ENCODE results near the gene MS4A4A.

The MS4A4A gene

DNA sequence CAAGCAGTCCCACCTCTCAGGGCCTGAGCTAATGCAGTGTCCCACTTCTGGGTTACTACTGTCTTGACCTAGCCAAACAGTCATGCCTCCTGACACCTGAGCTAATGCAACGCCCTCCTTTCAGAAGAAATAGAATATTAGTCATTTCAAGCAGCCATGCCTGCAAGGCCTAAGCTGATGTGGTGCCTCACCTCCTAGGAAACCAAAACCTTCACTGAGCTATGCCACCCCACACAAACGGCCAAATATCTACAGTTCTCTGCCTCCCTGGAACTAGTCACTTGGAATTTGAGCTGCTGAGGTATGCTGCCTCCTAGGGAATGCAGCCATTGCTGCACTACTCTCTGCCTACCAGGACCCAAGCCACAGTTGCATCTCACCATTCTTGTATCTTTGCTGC is 38.3 kb downstream of the MS4A4A start:
- Histone ChIP-seq H3K4me3 (ENCODE audit: insufficient read length, low read depth) (no peak overlapping the region), H3K36me3 (ENCODE audit: insufficient read depth, insufficient read length, low read length) (no peaks in the 10 kb centered on the region), H3K27me3 (ENCODE audit: insufficient read depth, insufficient read length) (no peaks in the 10 kb centered on the region), H3K9ac (ENCODE audit: insufficient read length, low read depth) (no peak overlapping the region), H3K9me3 (ENCODE audit: insufficient read depth, low read length) (no peaks in the 10 kb centered on the region; the same call in none of the 2 replicates), H3K4me1 (ENCODE audit: insufficient read depth, insufficient read length) (no peaks in the 10 kb centered on the region)
- TF ChIP-seq ZNF274 (IDR thresholded peaks at IDR 0.05; ENCODE audit: low read depth, low read length) (no peak), SUZ12 (IDR thresholded peaks at IDR 0.05; ENCODE audit: extremely low read depth, insufficient read depth, insufficient read length) (no peak), YY1 (IDR thresholded peaks at IDR 0.05; ENCODE audit: insufficient read depth, insufficient read length) (no peak)
- DNase-seq (ENCODE audit: low read depth, low spot score) = no peak

DNA sequence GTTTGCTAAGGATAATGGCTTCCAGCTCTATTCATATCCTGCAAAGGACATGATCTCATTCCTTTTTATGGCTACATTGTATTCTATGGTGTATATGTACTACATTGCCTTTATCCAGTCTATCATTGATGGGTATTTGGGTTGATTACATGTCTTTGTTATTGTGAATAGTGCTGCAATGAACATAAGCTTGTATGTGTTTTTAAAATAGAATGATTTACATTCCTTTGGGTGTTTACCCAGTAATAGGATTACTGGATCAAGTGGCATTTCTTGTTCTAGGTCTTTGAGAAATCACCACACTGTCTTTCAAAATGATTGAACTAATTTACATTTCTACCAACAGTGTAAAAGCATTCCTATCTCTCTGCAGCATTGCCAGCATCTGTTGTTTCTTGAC is 40.6 kb downstream of the MS4A4A start:
- H3K9me3 ChIP-seq (ENCODE audit: insufficient read depth, low read length) = peaks cover 2% of the 10 kb centered on the region
- H3K36me3 ChIP-seq (ENCODE audit: insufficient read depth, insufficient read length, low read length) = no peaks in the 10 kb centered on the region
- H3K9ac ChIP-seq (ENCODE audit: insufficient read length, low read depth) = no peak overlapping the region
- no peaks in the 10 kb centered on the region for H3K27me3 ChIP-seq (ENCODE audit: insufficient read depth, insufficient read length)
- no peaks in the 10 kb centered on the region for H3K4me1 ChIP-seq (ENCODE audit: insufficient read depth, insufficient read length)
- TF ChIP-seq SUZ12 (IDR thresholded peaks at IDR 0.05; ENCODE audit: extremely low read depth, insufficient read depth, insufficient read length) (no peak), YY1 (IDR thresholded peaks at IDR 0.05; ENCODE audit: insufficient read depth, insufficient read length) (no peak), ZNF274 (IDR thresholded peaks at IDR 0.05; ENCODE audit: low read depth, low read length) (no peak)
- no peak overlapping the region for H3K4me3 ChIP-seq (ENCODE audit: insufficient read length, low read depth)
- no peak for DNase-seq (ENCODE audit: low read depth, low spot score)

DNA sequence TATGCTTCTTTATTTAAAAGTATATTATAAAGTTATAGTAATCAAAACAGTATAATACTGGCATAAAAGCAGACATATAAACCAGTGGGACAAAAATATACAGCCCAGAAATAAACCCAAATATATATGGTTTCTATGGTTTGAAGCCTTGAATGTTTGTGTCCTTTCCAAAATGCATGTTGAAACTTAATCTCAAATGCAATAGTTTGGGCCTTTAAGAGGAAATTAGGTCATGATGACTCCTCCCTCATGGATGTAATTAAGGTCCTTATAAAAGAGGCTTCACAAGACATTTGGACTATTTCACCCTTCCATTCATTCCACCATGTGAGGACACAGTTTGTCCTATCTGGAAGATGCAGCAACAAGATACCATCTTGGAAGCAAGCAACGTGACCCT is 46.5 kb downstream of the MS4A4A start, which contains the start of gene MS4A6E:
MS4A6E (plus strand) TSS at position 301 of the 400 bp plus-strand sequence. CDS start 7,641 bp downstream, outside the sequence.
- TF ChIP-seq ZNF274 (IDR thresholded peaks at IDR 0.05; ENCODE audit: low read depth, low read length) (no peak), YY1 (IDR thresholded peaks at IDR 0.05; ENCODE audit: insufficient read depth, insufficient read length) (no peak), SUZ12 (IDR thresholded peaks at IDR 0.05; ENCODE audit: extremely low read depth, insufficient read depth, insufficient read length) (no peak)
- Histone ChIP-seq H3K9ac (ENCODE audit: insufficient read length, low read depth) (no peak within 1 kb of the TSS), H3K9me3 (ENCODE audit: insufficient read depth, low read length) (peaks cover 9% of the 10 kb centered on the region), H3K4me3 (ENCODE audit: insufficient read length, low read depth) (no peak within 1 kb of the TSS), H3K4me1 (ENCODE audit: insufficient read depth, insufficient read length) (no peaks in the 10 kb centered on the region), H3K36me3 (ENCODE audit: insufficient read depth, insufficient read length, low read length) (no peaks in the 10 kb centered on the region), H3K27me3 (ENCODE audit: insufficient read depth, insufficient read length) (no peaks in the 10 kb centered on the region)
- no peak for DNase-seq (ENCODE audit: low read depth, low spot score)

DNA sequence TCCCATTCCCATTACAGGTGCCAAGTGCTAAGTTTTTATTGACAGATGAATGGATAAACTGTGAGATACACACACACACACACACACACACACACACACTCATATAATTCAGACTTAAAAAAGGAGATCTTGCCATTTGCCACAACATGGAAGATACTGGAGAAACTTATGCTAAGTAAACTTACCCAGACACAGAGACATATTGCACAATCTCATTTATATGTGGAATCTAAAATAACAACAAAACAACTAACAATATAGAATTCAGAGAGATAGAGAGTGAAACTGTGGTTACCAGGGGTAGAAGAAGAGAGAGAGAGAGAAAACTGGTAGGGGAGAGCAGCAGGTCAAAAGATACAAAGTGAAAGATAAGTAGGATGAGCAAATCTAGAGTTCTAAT is 48.0 kb downstream of the MS4A4A start:
- no peak overlapping the region for H3K9ac ChIP-seq (ENCODE audit: insufficient read length, low read depth)
- H3K36me3 ChIP-seq (ENCODE audit: insufficient read depth, insufficient read length, low read length) = no peaks in the 10 kb centered on the region
- H3K27me3 ChIP-seq (ENCODE audit: insufficient read depth, insufficient read length) = no peaks in the 10 kb centered on the region
- TF ChIP-seq YY1 (IDR thresholded peaks at IDR 0.05; ENCODE audit: insufficient read depth, insufficient read length) (no peak), SUZ12 (IDR thresholded peaks at IDR 0.05; ENCODE audit: extremely low read depth, insufficient read depth, insufficient read length) (no peak), ZNF274 (IDR thresholded peaks at IDR 0.05; ENCODE audit: low read depth, low read length) (no peak)
- DNase-seq (ENCODE audit: low read depth, low spot score) = no peak
- H3K9me3 ChIP-seq (ENCODE audit: insufficient read depth, low read length) = peaks cover 9% of the 10 kb centered on the region
- no peaks in the 10 kb centered on the region for H3K4me1 ChIP-seq (ENCODE audit: insufficient read depth, insufficient read length)
- no peak overlapping the region for H3K4me3 ChIP-seq (ENCODE audit: insufficient read length, low read depth)

DNA sequence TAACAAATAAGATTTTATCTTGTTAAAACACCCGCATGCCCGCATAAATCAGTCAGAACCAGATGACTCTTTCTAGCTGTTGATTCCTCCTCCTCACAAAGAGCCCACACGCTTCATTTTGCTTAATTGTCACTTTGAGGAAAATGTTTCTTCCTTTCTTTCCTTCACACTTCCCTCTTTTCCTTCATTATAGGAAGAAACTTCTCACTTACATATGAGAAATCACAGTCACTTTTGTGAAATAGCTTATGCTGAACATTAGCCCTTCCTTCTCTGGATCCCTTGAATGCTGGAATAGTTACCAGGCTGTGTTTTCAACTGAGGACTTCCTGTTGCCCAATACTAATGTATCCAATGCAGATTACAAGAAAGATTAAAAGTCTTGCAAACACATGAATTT is 52.4 kb downstream of the MS4A4A start:
- Histone ChIP-seq H3K27me3 (ENCODE audit: insufficient read depth, insufficient read length) (no peaks in the 10 kb centered on the region), H3K9me3 (ENCODE audit: insufficient read depth, low read length) (no peaks in the 10 kb centered on the region), H3K36me3 (ENCODE audit: insufficient read depth, insufficient read length, low read length) (no peaks in the 10 kb centered on the region), H3K4me1 (ENCODE audit: insufficient read depth, insufficient read length) (no peaks in the 10 kb centered on the region), H3K9ac (ENCODE audit: insufficient read length, low read depth) (no peak overlapping the region), H3K4me3 (ENCODE audit: insufficient read length, low read depth) (no peak overlapping the region)
- TF ChIP-seq ZNF274 (IDR thresholded peaks at IDR 0.05; ENCODE audit: low read depth, low read length) (no peak), SUZ12 (IDR thresholded peaks at IDR 0.05; ENCODE audit: extremely low read depth, insufficient read depth, insufficient read length) (no peak), YY1 (IDR thresholded peaks at IDR 0.05; ENCODE audit: insufficient read depth, insufficient read length) (no peak)
- DNase-seq (ENCODE audit: low read depth, low spot score) = no peak

DNA sequence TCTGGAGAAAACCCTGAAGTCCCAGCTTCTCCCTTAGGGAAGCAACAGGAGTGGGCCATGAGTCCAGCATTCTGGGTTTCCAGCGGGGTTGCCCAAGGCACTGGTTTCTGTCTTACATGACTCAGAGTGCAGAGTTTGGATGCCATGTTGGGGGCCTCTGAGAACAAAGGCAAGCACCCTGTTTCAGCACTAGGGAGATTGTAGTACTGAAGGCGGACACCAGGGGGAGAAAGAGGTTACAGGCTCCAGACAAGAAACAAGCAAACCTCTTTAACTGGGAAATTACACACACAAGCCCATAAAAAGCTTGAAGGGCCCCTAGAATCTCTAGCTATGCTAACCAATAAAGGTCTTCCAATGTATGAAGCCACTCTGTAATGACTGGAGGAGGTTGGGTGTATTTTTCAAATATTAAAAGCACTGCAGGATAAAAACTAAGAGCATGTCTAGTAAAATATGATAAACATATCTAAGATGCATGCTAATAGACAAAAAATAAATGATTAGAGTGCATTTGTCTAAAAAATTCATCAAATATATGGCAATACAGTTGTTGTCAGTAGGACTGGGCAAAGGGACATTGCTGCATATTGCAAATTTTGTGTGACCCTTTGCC is 53.6 kb downstream of the MS4A4A start:
- Histone ChIP-seq H3K9me3 (ENCODE audit: insufficient read depth, low read length) (no peaks in the 10 kb centered on the region), H3K36me3 (ENCODE audit: insufficient read depth, insufficient read length, low read length) (no peaks in the 10 kb centered on the region), H3K4me3 (ENCODE audit: insufficient read length, low read depth) (no peak overlapping the region), H3K9ac (ENCODE audit: insufficient read length, low read depth) (no peak overlapping the region), H3K27me3 (ENCODE audit: insufficient read depth, insufficient read length) (no peaks in the 10 kb centered on the region), H3K4me1 (ENCODE audit: insufficient read depth, insufficient read length) (no peaks in the 10 kb centered on the region)
- TF ChIP-seq YY1 (IDR thresholded peaks at IDR 0.05; ENCODE audit: insufficient read depth, insufficient read length) = no peak
- DNase-seq (ENCODE audit: low read depth, low spot score) = peak; percentile 78

DNA sequence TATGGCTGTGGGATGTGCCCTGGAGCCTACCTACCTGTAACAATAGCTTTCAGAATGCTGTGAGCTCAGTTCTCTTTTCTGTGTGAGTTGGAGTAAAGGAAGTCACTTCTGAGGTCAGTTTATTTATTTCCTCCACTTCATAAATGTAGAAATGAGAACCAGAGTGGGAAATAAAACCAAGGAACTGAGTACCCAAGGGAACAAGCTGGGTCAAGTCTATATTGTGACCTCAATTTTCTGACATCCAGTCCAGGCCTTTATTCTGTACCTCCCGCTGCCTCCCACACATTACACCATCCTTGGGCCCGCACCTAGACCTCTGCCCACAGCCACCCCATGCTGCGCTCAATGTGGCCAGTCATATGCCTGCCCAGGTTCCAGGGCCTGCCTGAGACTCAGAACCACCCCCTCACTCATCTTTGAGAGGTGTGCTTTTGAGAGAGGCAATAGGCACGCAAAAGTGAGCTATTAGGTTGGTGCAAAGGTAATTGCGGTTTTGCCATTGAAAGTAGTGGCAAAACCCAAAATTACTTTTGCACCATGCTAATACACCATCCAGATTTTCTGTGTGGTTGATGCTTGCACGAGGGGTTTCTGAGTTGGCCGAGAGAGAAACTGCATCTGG is 56.4 kb downstream of the MS4A4A start:
- Histone ChIP-seq H3K9ac (ENCODE audit: insufficient read length, low read depth) (no peak overlapping the region), H3K9me3 (ENCODE audit: insufficient read depth, low read length) (no peaks in the 10 kb centered on the region), H3K36me3 (ENCODE audit: insufficient read depth, insufficient read length, low read length) (no peaks in the 10 kb centered on the region), H3K4me1 (ENCODE audit: insufficient read depth, insufficient read length) (no peaks in the 10 kb centered on the region), H3K27me3 (ENCODE audit: insufficient read depth, insufficient read length) (no peaks in the 10 kb centered on the region), H3K4me3 (ENCODE audit: insufficient read length, low read depth) (no peak overlapping the region)
- no peak for DNase-seq (ENCODE audit: low read depth, low spot score)
- TF ChIP-seq SUZ12 (IDR thresholded peaks at IDR 0.05; ENCODE audit: extremely low read depth, insufficient read depth, insufficient read length) (no peak), YY1 (IDR thresholded peaks at IDR 0.05; ENCODE audit: insufficient read depth, insufficient read length) (no peak), ZNF274 (IDR thresholded peaks at IDR 0.05; ENCODE audit: low read depth, low read length) (no peak)

All from NT2/D1 (cell line).